ENCODE results near the gene PARP3. TPM values are rescaled to one million over a fixed set of nuclear protein-coding genes. Genes with fewer than 3 reads are reported as not detected.

The PARP3 gene
- total and polyA plus RNA-seq, 10 donors, result 8.2 to 34.2 (median 24.7) TPM

DNA sequence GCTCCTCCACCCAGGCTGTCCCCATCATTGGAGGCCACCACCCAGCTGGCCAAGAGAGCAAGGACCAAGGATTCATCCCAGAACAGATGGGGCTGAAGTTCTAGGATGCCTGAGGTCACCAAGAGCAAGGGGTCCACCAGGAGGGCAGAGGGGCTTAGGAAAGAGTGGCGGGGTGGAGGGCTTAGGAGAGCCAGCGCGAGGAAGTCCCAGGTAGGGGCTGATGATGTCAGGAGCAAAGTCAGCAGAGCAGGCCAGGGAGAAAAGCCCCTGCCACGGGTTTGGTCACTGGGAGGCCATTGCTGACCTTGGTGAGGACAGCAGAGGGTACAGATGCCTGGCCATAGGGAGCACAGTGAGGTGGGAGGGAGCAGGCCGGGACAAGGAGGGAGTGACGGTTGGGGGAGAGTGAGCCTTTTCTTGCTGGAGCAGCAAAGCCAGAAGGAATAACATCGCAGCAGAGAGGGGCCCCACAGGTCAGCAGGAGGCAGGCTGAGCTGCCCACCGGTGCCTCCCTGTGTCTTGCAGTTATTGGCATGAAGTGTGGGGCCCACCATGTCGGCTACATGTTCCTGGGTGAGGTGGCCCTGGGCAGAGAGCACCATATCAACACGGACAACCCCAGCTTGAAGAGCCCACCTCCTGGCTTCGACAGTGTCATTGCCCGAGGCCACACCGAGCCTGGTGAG, 5.2 kb downstream of the PARP3 start:
- peak; percentile 59 for DNase-seq
- H3K36me3 ChIP-seq, result peaks cover 0 to 50% (median 9%) of the 10 kb centered on the region in 6 donors
- H3K4me1 ChIP-seq, result peaks cover 9 to 15% (median 12%) of the 10 kb centered on the region in 6 donors
- intact Hi-C loops (cut with DNase I; ENCODE audit: low total_unique reads), result loop anchor here (5.0 to 10.0 kb wide), 2 partner anchors 47 to 195 kb away; partner anchors contain the start of gene RPL29
- no peak for TF ChIP-seq POLR2AphosphoS5 (IDR thresholded peaks at IDR 0.05)
- TF ChIP-seq, protein P1, sequence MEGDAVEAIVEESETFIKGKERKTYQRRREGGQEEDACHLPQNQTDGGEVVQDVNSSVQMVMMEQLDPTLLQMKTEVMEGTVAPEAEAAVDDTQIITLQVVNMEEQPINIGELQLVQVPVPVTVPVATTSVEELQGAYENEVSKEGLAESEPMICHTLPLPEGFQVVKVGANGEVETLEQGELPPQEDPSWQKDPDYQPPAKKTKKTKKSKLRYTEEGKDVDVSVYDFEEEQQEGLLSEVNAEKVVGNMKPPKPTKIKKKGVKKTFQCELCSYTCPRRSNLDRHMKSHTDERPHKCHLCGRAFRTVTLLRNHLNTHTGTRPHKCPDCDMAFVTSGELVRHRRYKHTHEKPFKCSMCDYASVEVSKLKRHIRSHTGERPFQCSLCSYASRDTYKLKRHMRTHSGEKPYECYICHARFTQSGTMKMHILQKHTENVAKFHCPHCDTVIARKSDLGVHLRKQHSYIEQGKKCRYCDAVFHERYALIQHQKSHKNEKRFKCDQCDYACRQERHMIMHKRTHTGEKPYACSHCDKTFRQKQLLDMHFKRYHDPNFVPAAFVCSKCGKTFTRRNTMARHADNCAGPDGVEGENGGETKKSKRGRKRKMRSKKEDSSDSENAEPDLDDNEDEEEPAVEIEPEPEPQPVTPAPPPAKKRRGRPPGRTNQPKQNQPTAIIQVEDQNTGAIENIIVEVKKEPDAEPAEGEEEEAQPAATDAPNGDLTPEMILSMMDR (IDR thresholded peaks at IDR 0.05 in 8 of 11, conservative IDR thresholded peaks at IDR 0.05 in 3 of 11), result no peak
- no peak for TF ChIP-seq POLR2A (IDR thresholded peaks at IDR 0.05)
- no peaks in the 10 kb centered on the region for H3K27me3 ChIP-seq (replicated peaks in 1 of 7)
- H3K9me3 ChIP-seq, result no peaks in the 10 kb centered on the region
- WGBS, 5 donors, result 82 to 90% (median 86%) methylated on average over 13 of the region's 13 CpGs
- H3K4me3 ChIP-seq, result no peak overlapping the region
- H3K27ac ChIP-seq, result no peak overlapping the region

- 89 to 98% (median 92%) methylated on average over 10 of the region's 10 CpGs for whole genome bisulfite sequencing, 5 donors
- H3K4me1 ChIP-seq, result peaks cover 1 to 8% (median 5%) of the 10 kb centered on the region in 6 donors
- peaks cover 0 to 50% (median 9%) of the 10 kb centered on the region in 6 donors for H3K36me3 ChIP-seq
- TF ChIP-seq, protein P1 (IDR thresholded peaks at IDR 0.05 in 8 of 11, conservative IDR thresholded peaks at IDR 0.05 in 3 of 11), result no peak
- no peak for TF ChIP-seq POLR2AphosphoS5 (IDR thresholded peaks at IDR 0.05)
- no peak for TF ChIP-seq POLR2A (IDR thresholded peaks at IDR 0.05)
- no peaks in the 10 kb centered on the region for H3K9me3 ChIP-seq
- H3K27ac ChIP-seq, result no peak overlapping the region
- no peak overlapping the region for H3K4me3 ChIP-seq
- intact Hi-C loops (cut with DNase I; ENCODE audit: low total_unique reads), result loop anchor here (5.0 to 10.0 kb wide), 2 partner anchors 47 to 194 kb away; partner anchors contain the start of gene RPL29
- no peaks in the 10 kb centered on the region for H3K27me3 ChIP-seq (replicated peaks in 1 of 7)
- DNase-seq, result peak; percentile 68
These were observed 5.9 kb downstream of the PARP3 start for GRCh38 chr3:51948016-51948580.

DNA sequence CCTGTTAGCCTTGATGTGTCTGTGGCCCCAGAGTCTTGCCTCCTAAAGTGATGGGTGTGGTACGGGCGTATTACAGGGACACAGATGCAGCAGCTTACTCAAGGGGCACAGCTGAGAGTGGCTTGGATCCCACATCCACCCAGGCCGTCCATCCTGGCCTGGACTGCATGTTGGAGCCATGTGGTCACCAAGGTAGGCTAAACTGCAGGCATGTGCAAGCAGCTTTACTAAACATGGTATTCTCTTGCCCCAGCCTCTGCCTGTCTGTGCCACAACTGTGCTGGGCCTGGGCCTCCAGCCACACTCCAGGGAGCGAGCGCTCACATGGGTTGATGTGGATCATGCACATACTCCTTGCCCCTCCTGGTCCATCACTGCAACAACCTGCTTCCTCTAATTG, 7.0 kb downstream of the PARP3 start:
- Histone ChIP-seq H3K9me3 (no peaks in the 10 kb centered on the region), H3K4me1 (peaks cover 0 to 7% (median 0%) of the 10 kb centered on the region in 6 donors), H3K27me3 (replicated peaks in 1 of 7) (peaks cover 0 to 6% (median 0%) of the 10 kb centered on the region in 7 donors), H3K27ac (no peak overlapping the region), H3K36me3 (peaks cover 0 to 48% (median 9%) of the 10 kb centered on the region in 6 donors), H3K4me3 (no peak overlapping the region)
- intact Hi-C loops (cut with DNase I; ENCODE audit: low total_unique reads), result loop anchor here (5.0 to 10.0 kb wide), 2 partner anchors 46 to 193 kb away; partner anchors contain the start of gene RPL29
- TF ChIP-seq, protein P1 (IDR thresholded peaks at IDR 0.05 in 8 of 11, conservative IDR thresholded peaks at IDR 0.05 in 3 of 11), result no peak
- TF ChIP-seq POLR2AphosphoS5 (IDR thresholded peaks at IDR 0.05) (no peak), POLR2A (IDR thresholded peaks at IDR 0.05) (no peak)
- WGBS, 5 donors, result 85 to 100% (median 92%) methylated on average over 5 of the region's 5 CpGs
- peak; percentile 41 for DNase-seq

DNA sequence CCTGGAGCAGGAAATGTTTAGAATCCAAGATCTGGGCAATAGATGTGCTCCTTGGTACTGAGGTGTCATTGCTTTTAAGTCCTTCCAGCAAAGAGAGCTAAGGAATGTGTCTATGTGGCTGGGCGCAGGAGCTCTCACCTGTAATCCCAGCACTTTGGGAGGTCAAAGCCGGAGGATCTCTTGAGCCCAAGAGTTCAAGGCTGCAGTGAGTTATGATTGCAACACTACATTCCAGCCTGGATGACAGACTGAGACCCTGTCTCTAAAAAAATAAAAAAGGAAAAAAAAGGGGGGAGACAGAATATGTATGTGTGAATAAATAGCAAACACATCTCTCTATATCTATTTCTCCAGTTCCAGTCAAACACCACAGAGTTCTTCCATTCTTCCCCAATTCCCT, 8.7 kb downstream of the PARP3 start:
- H3K36me3 ChIP-seq, result peaks cover 0 to 30% (median 3%) of the 10 kb centered on the region in 6 donors
- peaks cover 0 to 24% (median 8%) of the 10 kb centered on the region in 6 donors for H3K4me1 ChIP-seq
- WGBS, 5 donors, result 92 to 100% (median 94%) methylated on average over 2 of the region's 2 CpGs
- TF ChIP-seq, protein P1 (IDR thresholded peaks at IDR 0.05 in 8 of 11, conservative IDR thresholded peaks at IDR 0.05 in 3 of 11), result no peak
- no peaks in the 10 kb centered on the region for H3K9me3 ChIP-seq
- peaks cover 0 to 24% (median 9%) of the 10 kb centered on the region in 7 donors for H3K27me3 ChIP-seq (replicated peaks in 1 of 7)
- H3K27ac ChIP-seq, result no peak overlapping the region
- peak; percentile 6 for DNase-seq
- no peak overlapping the region for H3K4me3 ChIP-seq
- intact Hi-C loops (cut with DNase I; ENCODE audit: low total_unique reads), result no loop called here
